SK-N-SH (cell line): Measurements from ENCODE around the gene NANOS1. TPM values are rescaled to one million over a fixed set of nuclear protein-coding genes. Genes with fewer than 3 reads are reported as not detected.

Experiments used
- CTCF ChIA-PET: fragments of 300-600, 350-600 bp; formaldehyde crosslinking; extraction: SDS; loops from one replicate; lab custom pipeline; 2021; lab: Yijun Ruan, JAX
- POLR2A ChIA-PET: fragments of 350-600 bp; sonication (Branson Sonifier 250); formaldehyde crosslinking; extraction: SDS; loops from one replicate; lab custom pipeline; 2020; ENCODE audit warnings: antibody characterized with exemption, inconsistent platforms; lab: Yijun Ruan, JAX
- DNase-seq: peaks from one replicate; pipeline ENCODE4 v3.0.0; 2012
- H2AFZ ChIP-seq: fragments of 200-600 bp; sonication (generic); 2 replicates; pipeline ENCODE4 v1.8.1; 2016; ENCODE audit warnings: antibody characterized with exemption, mild to moderate bottlenecking, low read depth
- H3F3A ChIP-seq: fragments of 200-600 bp; sonication (generic); replicated peaks from 2 replicates; pipeline ENCODE3; 2016; ENCODE audit warnings: antibody characterized with exemption, mild to moderate bottlenecking; ENCODE audit not compliant: insufficient read depth
- H3K27ac ChIP-seq, 2 experiments: fragments of 200-500 bp in 1 of 2; fragments of 200-600 bp in 1 of 2; sonication (Bioruptor generic) in 1 of 2; sonication (generic), shearing (Covaris generic) in 1 of 2; 2 replicates each; pipeline versions ENCODE4 v1.5.1 to v1.6.1; 2014 to 2016; ENCODE audit warnings: low read depth in 2 of 2, inconsistent platforms in 1 of 2, low read length in 1 of 2, mild to moderate bottlenecking in 1 of 2, mixed read lengths in 1 of 2
- H3K27me3 ChIP-seq: fragments of 200-600 bp; sonication (generic), shearing (Covaris generic); 2 replicates; pipeline ENCODE4 v1.6.1; 2016; ENCODE audit warnings: mixed run types; ENCODE audit not compliant: insufficient read depth
- H3K36me3 ChIP-seq, 2 experiments: fragments of 200-500 bp in 1 of 2; fragments of 200-600 bp in 1 of 2; sonication (Bioruptor generic) in 1 of 2; sonication (generic) in 1 of 2; replicated peaks in 1 of 2; 2 replicates each; pipeline versions ENCODE3 to v1.5.1; 2014 to 2016; ENCODE audit warnings: low read length in 1 of 2, mild to moderate bottlenecking in 1 of 2; ENCODE audit not compliant: insufficient read depth in 2 of 2, control insufficient read depth in 1 of 2
- H3K4me1 ChIP-seq, 2 experiments: fragments of 200-500 bp in 1 of 2; fragments of 200-600 bp in 1 of 2; sonication (Bioruptor generic) in 1 of 2; sonication (generic), shearing (Covaris generic) in 1 of 2; 2 replicates each; pipeline versions ENCODE4 v1.5.1 to v1.6.1; 2014 to 2016; ENCODE audit warnings: low read depth in 1 of 2, low read length in 1 of 2, mixed run types in 1 of 2; ENCODE audit not compliant: insufficient read depth in 2 of 2, control insufficient read depth in 1 of 2
- H3K4me2 ChIP-seq: fragments of 200-600 bp; sonication (generic), shearing (Covaris generic); 2 replicates; pipeline ENCODE4 v1.6.1; 2017; ENCODE audit warnings: mixed run types
- H3K4me3 ChIP-seq, 2 experiments: fragments of 200-500 bp in 1 of 2; fragments of 200-600 bp in 1 of 2; sonication (Bioruptor generic) in 1 of 2; sonication (generic), shearing (Covaris generic) in 1 of 2; 2 replicates each; pipeline versions ENCODE4 v1.5.1 to v1.8.1; 2014 to 2016; ENCODE audit warnings: low read depth in 2 of 2, inconsistent platforms in 1 of 2, low read length in 1 of 2, mild to moderate bottlenecking in 1 of 2, mixed read lengths in 1 of 2, moderate library complexity in 1 of 2
- H3K79me2 ChIP-seq: fragments of 200-600 bp; sonication (generic); 2 replicates; pipeline ENCODE4 v1.8.1; 2017; ENCODE audit warnings: mild to moderate bottlenecking; ENCODE audit not compliant: insufficient read depth
- H3K9ac ChIP-seq: fragments of 200-600 bp; sonication (generic); 2 replicates; pipeline ENCODE4 v1.6.1; 2017; ENCODE audit warnings: mixed run types
- H3K9me2 ChIP-seq: fragments of 200-600 bp; sonication (generic); 2 replicates; pipeline ENCODE4 v1.6.1; 2017; ENCODE audit warnings: mixed run types
- H3K9me3 ChIP-seq: fragments of 200-600 bp; sonication (generic); 2 replicates; pipeline ENCODE4 v1.6.1; 2017; ENCODE audit warnings: mixed run types, mild to moderate bottlenecking, moderate library complexity
- H4K20me1 ChIP-seq: fragments of 200-600 bp; sonication (generic); 2 replicates; pipeline ENCODE4 v1.6.1; 2017; ENCODE audit warnings: mild to moderate bottlenecking, mixed run types; ENCODE audit not compliant: insufficient read depth
- CHD2 ChIP-seq: fragments of 150-350 bp; IDR thresholded peaks from 2 replicates; pipeline ENCODE4 v1.6.1; 2018; ENCODE audit warnings: low read length; ENCODE audit not compliant: partially characterized antibody
- CTCF ChIP-seq: fragments of 200-600 bp; sonication (generic); IDR thresholded peaks from 2 replicates; pipeline ENCODE4 v1.6.1; 2017; ENCODE audit warnings: antibody characterized with exemption, mild to moderate bottlenecking, moderate library complexity
- ELF1 ChIP-seq: IDR thresholded peaks from 2 replicates; pipeline ENCODE4 v1.4.0; 2012
- FOXJ3 ChIP-seq: sonication (generic); formaldehyde crosslinking; IDR thresholded peaks from 2 replicates; pipeline ENCODE4 v1.5.1; 2020; ENCODE audit warnings: mild to moderate bottlenecking, missing genetic modification reagents
- FOXM1 ChIP-seq: IDR thresholded peaks from 2 replicates; pipeline ENCODE4 v1.4.0; 2012; ENCODE audit warnings: low read depth, mild to moderate bottlenecking
- GABPA ChIP-seq: IDR thresholded peaks from 2 replicates; pipeline ENCODE4 v1.4.0; 2012; ENCODE audit warnings: low read depth, mild to moderate bottlenecking
- IRF3 ChIP-seq: fragments of 150-350 bp; IDR thresholded peaks from 2 replicates; pipeline ENCODE4 v1.6.1; 2016; ENCODE audit warnings: mild to moderate bottlenecking, low read depth, low read length
- JUND ChIP-seq: IDR thresholded peaks from 2 replicates; pipeline ENCODE4 v1.4.0; 2012
- MAX ChIP-seq: IDR thresholded peaks from 2 replicates; pipeline ENCODE4 v1.4.0; 2012; ENCODE audit warnings: low read depth
- MEF2A ChIP-seq: IDR thresholded peaks from 2 replicates; pipeline ENCODE4 v1.4.0; 2012; ENCODE audit warnings: low read depth, borderline replicate concordance
- MXI1 ChIP-seq: IDR thresholded peaks from 2 replicates; pipeline ENCODE4 v1.6.1; 2012; ENCODE audit warnings: mild to moderate bottlenecking, low read depth, low read length, improper control_type of control experiment
- NRF1 ChIP-seq: IDR thresholded peaks from 2 replicates; pipeline ENCODE4 v1.6.1; 2012; ENCODE audit warnings: low read depth, mild to moderate bottlenecking, low read length
- PBX3 ChIP-seq: IDR thresholded peaks from 2 replicates; pipeline ENCODE4; 2012
- POLR2AphosphoS5 ChIP-seq: IDR thresholded peaks from 2 replicates; pipeline ENCODE4 v1.6.1; 2012; ENCODE audit warnings: low read depth, low read length
- RAD21 ChIP-seq: IDR thresholded peaks from 2 replicates; pipeline ENCODE4 v1.6.1; 2012; ENCODE audit warnings: mild to moderate bottlenecking, low read length
- RCOR1 ChIP-seq: fragments of 150-350 bp; IDR thresholded peaks from 2 replicates; pipeline ENCODE4 v1.6.1; 2017; ENCODE audit warnings: antibody characterized with exemption, low read length
- RFX5 ChIP-seq: IDR thresholded peaks from 2 replicates; pipeline ENCODE4 v1.6.1; 2012; ENCODE audit warnings: mild to moderate bottlenecking, improper control_type of control experiment, low read length
- SIN3A ChIP-seq: IDR thresholded peaks from 2 replicates; pipeline ENCODE4 v1.6.1; 2012; ENCODE audit warnings: low read depth, mild to moderate bottlenecking, low read length, moderate library complexity, borderline replicate concordance
- TCF12 ChIP-seq: IDR thresholded peaks from 2 replicates; pipeline ENCODE4 v1.4.0; 2012
- TEAD4 ChIP-seq: IDR thresholded peaks from 2 replicates; pipeline ENCODE4 v1.4.0; 2012; ENCODE audit warnings: mild to moderate bottlenecking, borderline replicate concordance; ENCODE audit not compliant: insufficient read depth
- USF1 ChIP-seq: IDR thresholded peaks from 2 replicates; pipeline ENCODE4 v1.4.0; 2012; ENCODE audit warnings: low read depth, borderline replicate concordance
- YY1 ChIP-seq: IDR thresholded peaks from 2 replicates; pipeline ENCODE4 v1.4.0; 2012; ENCODE audit warnings: low read depth, mild to moderate bottlenecking
- ZBTB33 ChIP-seq: IDR thresholded peaks from 2 replicates; pipeline ENCODE4 v1.4.0; 2012; ENCODE audit warnings: low read depth, borderline replicate concordance
- WGBS: methylation state at CpG from one replicate; pipeline ENCODE4 v1.1.6; 2017; ENCODE audit warnings: low lambda C conversion rate; 5-methylcytosine and 5-hydroxymethylcytosine counted together
- polyA plus RNA-seq, 3 experiments: library from polyadenylated mRNA; depleted of rRNA; stranded (reverse); fragments of >200 nt; gene quantifications; 2 replicates each; pipeline ENCODE4 v1.2.3, GENCODE V29; 2012

NANOS1 gene
- polyA plus RNA-seq, 1 of the 3 experiments (the other 2 are of a cell fraction) = 0.81 TPM

- TF ChIP-seq PBX3 (no peak), RFX5 (no peak), SIN3A (no peak), MXI1 (no peak), JUND (no peak)
Measured at GRCh38 chr10:118980135-118980865, 49.2 kb upstream of the NANOS1 start (continued).

GRCh38 chr10:118980870-118981269 lies 48.6 kb upstream of the NANOS1 start:
- DNase-seq = no peak
- no peaks in the 10 kb centered on the region for H3K9me2 ChIP-seq
- H3K9me3 ChIP-seq = no peaks in the 10 kb centered on the region
- H4K20me1 ChIP-seq = no peaks in the 10 kb centered on the region
- no peaks in the 10 kb centered on the region for H3K79me2 ChIP-seq
- WGBS = 67% methylated on average over 5 of the region's 6 CpGs
- H3K4me1 ChIP-seq = peaks cover 0 to 7% of the 10 kb centered on the region in 2 experiments; a peak in 1 of 4 replicates
- H3K9ac ChIP-seq = no peak overlapping the region
- no peak for TF ChIP-seq MXI1
- TF ChIP-seq FOXJ3 (CRISPR knock-in tag) = no peak
- TF ChIP-seq FOXM1 = no peak
- TF ChIP-seq CHD2 = no peak
- no peak for TF ChIP-seq MEF2A
- no peak for TF ChIP-seq TCF12
- no peak for TF ChIP-seq CTCF
- no peak for TF ChIP-seq MAX
- TF ChIP-seq JUND = no peak
- no peak for TF ChIP-seq ELF1
- TF ChIP-seq IRF3 = no peak
- TF ChIP-seq TEAD4 = no peak
- TF ChIP-seq NRF1 = no peak
- TF ChIP-seq RAD21 = no peak
- no peak for TF ChIP-seq USF1
- no peak for TF ChIP-seq RCOR1
- no peak for TF ChIP-seq YY1
- TF ChIP-seq POLR2AphosphoS5 = no peak
- no peak for TF ChIP-seq ZBTB33
- no peak for TF ChIP-seq GABPA
- no peak overlapping the region for H2AFZ ChIP-seq
- no peak overlapping the region for H3K27ac ChIP-seq
- H3K4me2 ChIP-seq = no peak overlapping the region
- no peak overlapping the region for H3K4me3 ChIP-seq
- POLR2A ChIA-PET = no interaction called here
- H3F3A ChIP-seq = no peaks in the 10 kb centered on the region
- no peaks in the 10 kb centered on the region; the same call in 1 of the 2 replicates for H3K27me3 ChIP-seq
- CTCF ChIA-PET = interaction anchor here (1.1 kb wide), 1 partner anchor 177 kb away, joined by 4 read pairs; no protein-coding TSS in a partner anchor
- H3K36me3 ChIP-seq = no peaks in the 10 kb centered on the region
